Measurements from ENCODE around the gene VPS72. TPM values are rescaled to one million over a fixed set of nuclear protein-coding genes. Genes with fewer than 3 reads are reported as not detected.
A peak's percentile ranks its signal among the peaks of the same experiment; 100 is the strongest.

Gene VPS72
- total and polyA plus RNA-seq, 12 donors = 24.8 to 47.2 (median 38.8) TPM

- peak; percentile 44 to 66 for DNase-seq
- Histone ChIP-seq H3K27ac (peak overlapping the region; percentile 57 to 94 (median 92)), H3K4me3 (peak overlapping the region; percentile 42 to 92 (median 78)), H3K9me3 (no peaks in the 10 kb centered on the region), H3K36me3 (peaks cover 0 to 72% (median 6%) of the 10 kb centered on the region in 9 donors), H3K4me1 (peaks cover 6 to 52% (median 27%) of the 10 kb centered on the region in 9 donors), H3K27me3 (no peaks in the 10 kb centered on the region)
- peak; percentile 59 to 76 (median 68) for ATAC-seq
- TF ChIP-seq CTCF (IDR thresholded peaks at IDR 0.05) = no peak
- 1 to 7% methylated on average over 15 of the region's 15 CpGs for WGBS, 2 donors
- intact Hi-C loops (cut with DNase I) = no loop called here
Observed at GRCh38 chr1:151165281-151165737, 24.7 kb downstream of the VPS72 start.

- Histone ChIP-seq H3K27me3 (no peaks in the 10 kb centered on the region), H3K9me3 (no peaks in the 10 kb centered on the region), H3K4me3 (peak overlapping the region; percentile 42 to 92 (median 78)), H3K4me1 (peaks cover 6 to 57% (median 29%) of the 10 kb centered on the region in 9 donors), H3K27ac (peak overlapping the region; percentile 20 to 94 (median 92)), H3K36me3 (peaks cover 0 to 71% (median 6%) of the 10 kb centered on the region in 9 donors)
- DNase-seq (no peak), ATAC-seq (peak in 5 of 8 donors; percentile 1 to 50 (median 25))
- TF ChIP-seq CTCF (IDR thresholded peaks at IDR 0.05) = peak in 1 of 9 donors; percentile 8
- intact Hi-C loops (cut with DNase I) = no loop called here
- WGBS, 2 donors = 15 to 16% methylated on average over 11 of the region's 11 CpGs
Observed at GRCh38 chr1:151164732-151165280, 25.2 kb downstream of the VPS72 start.

GRCh38 chr1:151159373-151159772, 30.6 kb downstream of the VPS72 start:
- H3K4me3 ChIP-seq = peak overlapping the region in 1 of 10 donors; percentile 5
- no peaks in the 10 kb centered on the region for H3K27me3 ChIP-seq
- no peak for ATAC-seq
- TF ChIP-seq CTCF (IDR thresholded peaks at IDR 0.05) = no peak
- H3K9me3 ChIP-seq = no peaks in the 10 kb centered on the region
- no peak for DNase-seq
- H3K27ac ChIP-seq = peak overlapping the region in 4 of 10 donors; percentile 9 to 90 (median 26)
- intact Hi-C loops (cut with DNase I) = loop anchor here in 5 of 10 donors (5.0 to 10.0 kb wide), 5 partner anchors 57 to 137 kb away; no protein-coding TSS in a partner anchor
- peaks cover 0 to 68% (median 21%) of the 10 kb centered on the region in 9 donors for H3K36me3 ChIP-seq
- peaks cover 0 to 66% (median 14%) of the 10 kb centered on the region in 9 donors for H3K4me1 ChIP-seq

GRCh38 chr1:151158751-151159251, 31.2 kb downstream of the VPS72 start:
- Histone ChIP-seq H3K9me3 (no peaks in the 10 kb centered on the region), H3K4me1 (peaks cover 0 to 61% (median 9%) of the 10 kb centered on the region in 9 donors), H3K27ac (peak overlapping the region in 5 of 10 donors; percentile 9 to 90 (median 26)), H3K4me3 (peak overlapping the region in 1 of 10 donors; percentile 58), H3K27me3 (no peaks in the 10 kb centered on the region), H3K36me3 (peaks cover 0 to 72% (median 21%) of the 10 kb centered on the region in 9 donors)
- DNase-seq (no peak), ATAC-seq (peak in 1 of 8 donors; percentile 19)
- no peak for TF ChIP-seq CTCF (IDR thresholded peaks at IDR 0.05)
- intact Hi-C loops (cut with DNase I) = loop anchor here in 5 of 10 donors (5.0 to 10.0 kb wide), 5 partner anchors 56 to 136 kb away; no protein-coding TSS in a partner anchor
- WGBS, 2 donors = 81 to 85% methylated on average over 22 of the region's 22 CpGs

All from heart right ventricle (tissue), 16 donors.